HEK293T (cell line): Measurements from ENCODE around the gene SERPINB12.

Experiments used
- ARNT ChIP-seq: fragments of 450-650 bp; IDR thresholded peaks from 2 replicates; pipeline ENCODE4 v1.6.1; 2017; ENCODE audit warnings: mild to moderate bottlenecking
- ELF4 ChIP-seq: fragments of 450-650 bp; IDR thresholded peaks from 2 replicates; pipeline ENCODE4 v1.6.1; 2017; ENCODE audit warnings: antibody characterized with exemption
- FOXK2 ChIP-seq: fragments of 450-650 bp; IDR thresholded peaks from 2 replicates; pipeline ENCODE4 v1.6.1; 2016; ENCODE audit warnings: mild to moderate bottlenecking
- NFRKB ChIP-seq: fragments of 450-650 bp; IDR thresholded peaks from 2 replicates; pipeline ENCODE4 v1.6.1; 2016; ENCODE audit warnings: mild to moderate bottlenecking, moderate library complexity
- SP1 ChIP-seq: fragments of 450-650 bp; IDR thresholded peaks from 2 replicates; pipeline ENCODE4 v1.6.1; 2017
- SUZ12 ChIP-seq: fragments of 450-650 bp; IDR thresholded peaks from 2 replicates; pipeline ENCODE4 v1.6.1; 2016; ENCODE audit warnings: mild to moderate bottlenecking
- TF ChIP-seq, protein P1 (sequence below): fragments of 450-650 bp; IDR thresholded peaks from 2 replicates; pipeline ENCODE4 v1.6.1; 2016

- no peak for TF ChIP-seq ELF4
- TF ChIP-seq SUZ12, result no peak
- TF ChIP-seq FOXK2, result no peak
- no peak for TF ChIP-seq SP1
- TF ChIP-seq NFRKB, result no peak
- TF ChIP-seq ARNT, result no peak
- TF ChIP-seq, protein P1, sequence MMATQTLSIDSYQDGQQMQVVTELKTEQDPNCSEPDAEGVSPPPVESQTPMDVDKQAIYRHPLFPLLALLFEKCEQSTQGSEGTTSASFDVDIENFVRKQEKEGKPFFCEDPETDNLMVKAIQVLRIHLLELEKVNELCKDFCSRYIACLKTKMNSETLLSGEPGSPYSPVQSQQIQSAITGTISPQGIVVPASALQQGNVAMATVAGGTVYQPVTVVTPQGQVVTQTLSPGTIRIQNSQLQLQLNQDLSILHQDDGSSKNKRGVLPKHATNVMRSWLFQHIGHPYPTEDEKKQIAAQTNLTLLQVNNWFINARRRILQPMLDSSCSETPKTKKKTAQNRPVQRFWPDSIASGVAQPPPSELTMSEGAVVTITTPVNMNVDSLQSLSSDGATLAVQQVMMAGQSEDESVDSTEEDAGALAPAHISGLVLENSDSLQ, result no peak
These were observed 46.7 kb downstream of the SERPINB12 start for GRCh38 chr18:63588909-63589308.
